HPDE6-E6E7 (cell line): ENCODE results near the gene DCLK1.
"Not testable (repeated sequence)": the region's sequence is repeated elsewhere in the genome, so short reads cannot be mapped to it uniquely, and the experiment has no call there.

Experiments used
- DNase-seq: peaks from one replicate; pipeline ENCODE4 v3.0.0; 2011; ENCODE audit warnings: missing footprints; ENCODE audit errors: extremely low spot score

The DCLK1 gene

DNA sequence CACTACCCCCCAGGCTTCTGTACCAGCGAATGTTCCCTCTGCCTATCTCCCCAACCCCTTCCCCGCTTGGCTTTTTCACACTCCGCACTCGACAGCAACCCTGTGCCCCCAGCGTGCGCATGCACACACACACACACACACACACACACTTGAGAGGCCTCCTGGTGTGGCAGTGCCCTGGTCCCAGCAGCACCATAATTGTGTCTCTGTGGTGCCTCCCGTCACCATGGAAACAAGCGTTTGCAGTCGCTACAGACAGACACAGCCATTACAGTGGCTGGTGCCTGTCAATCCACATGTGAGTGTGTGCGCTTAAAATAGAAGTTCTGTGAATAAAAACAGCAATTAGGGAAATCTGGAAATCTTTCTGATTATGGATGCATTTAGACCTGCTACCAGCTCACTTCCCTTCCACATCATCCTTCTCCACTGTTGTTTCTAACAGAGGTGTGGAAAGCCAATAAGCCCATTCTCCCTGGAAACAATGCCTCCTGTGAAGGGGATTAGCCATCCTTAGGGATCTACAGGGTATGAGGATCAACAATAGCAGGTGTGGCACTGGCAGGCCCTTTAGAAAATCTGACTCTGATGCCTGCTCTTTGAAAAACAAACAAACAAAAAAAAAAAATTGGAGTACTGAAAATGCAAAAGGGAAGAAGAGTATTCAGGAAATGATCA, 146.3 kb downstream of the DCLK1 start:
- DNase-seq: no peak

DNA sequence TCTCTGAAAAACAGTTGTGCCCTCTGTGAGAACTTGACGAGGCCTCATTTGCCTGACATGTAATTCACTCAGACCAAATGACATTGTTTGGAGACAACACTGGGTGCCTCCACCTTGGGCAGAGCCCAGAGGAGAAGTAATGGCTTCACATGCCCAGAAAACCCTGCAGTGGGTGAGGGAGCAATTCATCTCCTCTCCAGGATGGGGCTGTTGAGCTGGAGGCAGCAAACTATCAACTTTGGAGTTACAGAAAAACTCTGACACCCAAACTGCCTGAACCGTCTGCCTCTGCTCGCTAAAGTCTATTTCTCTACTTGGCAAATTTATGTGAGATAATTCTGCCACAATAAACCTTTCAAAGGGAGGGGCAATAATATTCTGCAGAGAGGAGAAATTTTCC, 146.9 kb downstream of the DCLK1 start:
- DNase-seq: no peak

DNA sequence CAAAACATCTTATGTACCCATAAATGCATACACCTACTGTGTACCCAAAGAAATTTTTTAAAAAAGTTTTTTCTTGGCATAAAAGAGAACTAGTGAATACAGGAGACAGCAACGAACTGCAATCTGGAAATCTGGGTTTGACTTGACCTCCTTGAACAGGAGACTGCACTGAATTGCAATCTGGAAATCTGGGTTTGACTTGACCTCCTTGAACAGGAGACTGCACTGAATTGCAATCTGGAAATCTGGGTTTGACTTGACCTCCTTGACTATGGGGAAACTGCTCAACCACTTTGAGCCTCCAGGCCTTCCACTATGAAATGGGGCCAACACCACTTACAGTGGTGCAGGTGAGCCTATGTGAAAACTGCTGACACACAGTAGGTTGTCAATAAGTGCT, 147.5 kb downstream of the DCLK1 start:
- not testable (repeated sequence) for DNase-seq

DNA sequence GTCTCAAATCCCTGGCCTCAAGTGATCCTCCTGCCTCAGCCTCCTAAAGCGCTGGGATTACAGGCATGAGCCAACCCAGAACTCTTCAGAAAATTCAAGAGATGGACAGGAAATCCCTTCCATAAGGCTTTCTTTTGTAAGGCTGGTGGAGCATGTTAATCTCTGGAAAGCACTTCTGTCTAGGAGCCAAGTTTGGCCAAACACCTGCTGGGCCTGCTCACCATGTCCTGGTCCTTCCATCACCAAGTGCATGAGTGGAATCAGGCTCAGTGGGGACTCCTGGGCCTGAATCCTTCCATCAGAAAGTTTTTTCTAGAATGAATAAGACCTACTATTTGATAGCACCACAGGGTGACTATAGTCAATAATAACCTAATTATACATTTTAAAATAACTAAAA, 148.0 kb downstream of the DCLK1 start:
- no peak for DNase-seq

DNA sequence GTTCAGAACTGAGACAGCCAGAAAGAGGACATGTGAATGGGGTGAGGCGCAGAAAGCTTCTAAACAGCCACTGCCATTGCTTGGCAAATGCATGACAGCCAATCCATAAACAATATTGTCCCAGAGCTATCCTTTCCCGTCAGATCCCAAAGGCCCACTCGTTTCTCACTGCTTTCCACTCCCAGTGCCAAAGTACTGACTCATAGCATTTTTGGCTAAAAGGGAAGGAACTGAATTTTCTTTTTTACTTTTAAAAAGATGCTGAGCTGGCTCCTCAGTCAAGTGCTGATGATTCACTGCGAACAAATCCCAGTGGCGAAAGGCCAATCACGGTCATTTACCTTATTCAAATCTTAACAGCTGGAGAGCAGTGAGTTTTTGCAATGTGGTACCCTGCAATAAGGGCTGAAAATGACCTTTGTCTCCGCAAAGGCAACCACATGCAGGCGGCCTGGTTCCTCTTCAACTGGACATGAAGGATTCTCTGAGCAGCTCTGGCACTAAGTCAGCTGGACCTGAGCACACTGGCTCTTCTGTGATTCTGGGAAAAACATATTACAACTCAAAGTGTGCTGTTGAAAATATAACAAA, 151.7 kb downstream of the DCLK1 start:
- DNase-seq: no peak

DNA sequence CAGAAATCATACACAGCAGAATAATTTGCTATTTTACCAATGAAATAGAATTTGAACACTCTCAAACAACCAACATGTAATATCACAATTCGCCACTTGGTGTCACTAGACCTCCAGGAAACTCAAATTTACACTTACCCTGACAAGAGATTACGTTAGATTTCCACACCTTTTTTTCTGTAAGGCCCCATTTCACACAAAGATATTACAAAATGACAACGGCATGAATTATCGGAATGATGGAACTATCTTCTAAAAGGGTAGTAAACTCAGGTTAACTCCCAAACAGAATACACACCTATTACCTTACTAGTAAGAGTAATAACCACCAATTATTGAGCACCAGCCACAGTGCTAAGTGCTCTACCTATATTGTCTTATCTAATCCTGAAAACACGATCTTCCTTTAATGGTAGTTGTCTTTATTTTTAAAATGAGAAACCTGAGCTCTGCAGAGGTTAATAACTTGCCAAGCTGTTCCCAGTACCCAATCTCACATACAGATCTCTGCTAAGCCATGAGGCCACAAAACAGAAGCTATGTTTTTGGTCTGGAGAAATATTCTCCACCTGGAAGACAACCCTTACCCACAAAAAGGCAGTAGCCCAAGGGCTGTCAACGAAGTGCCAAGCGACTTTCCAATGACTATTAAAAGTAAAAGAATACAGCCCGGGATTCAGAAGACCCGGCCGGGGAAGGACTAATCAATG, 152.4 kb downstream of the DCLK1 start:
- DNase-seq: no peak

DNA sequence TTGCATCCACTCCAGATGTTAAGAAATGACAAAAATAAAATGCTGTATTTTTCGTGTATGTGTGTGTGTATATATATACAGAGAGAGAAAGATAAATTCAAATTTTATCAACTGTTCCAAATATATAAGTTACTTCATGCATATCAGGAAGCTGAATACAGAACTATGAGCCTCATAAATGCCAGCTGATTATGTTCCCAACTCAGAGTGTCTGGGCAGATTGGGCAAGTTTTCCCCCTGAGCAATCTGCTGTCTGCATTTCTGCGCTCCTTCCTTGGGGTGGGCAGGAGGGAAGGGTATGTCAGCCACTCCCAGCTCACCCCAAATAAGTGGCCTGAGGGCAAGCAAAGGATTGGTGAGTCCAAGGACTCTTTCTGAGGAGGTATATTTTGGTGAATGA, 154.1 kb downstream of the DCLK1 start:
- no peak for DNase-seq

DNA sequence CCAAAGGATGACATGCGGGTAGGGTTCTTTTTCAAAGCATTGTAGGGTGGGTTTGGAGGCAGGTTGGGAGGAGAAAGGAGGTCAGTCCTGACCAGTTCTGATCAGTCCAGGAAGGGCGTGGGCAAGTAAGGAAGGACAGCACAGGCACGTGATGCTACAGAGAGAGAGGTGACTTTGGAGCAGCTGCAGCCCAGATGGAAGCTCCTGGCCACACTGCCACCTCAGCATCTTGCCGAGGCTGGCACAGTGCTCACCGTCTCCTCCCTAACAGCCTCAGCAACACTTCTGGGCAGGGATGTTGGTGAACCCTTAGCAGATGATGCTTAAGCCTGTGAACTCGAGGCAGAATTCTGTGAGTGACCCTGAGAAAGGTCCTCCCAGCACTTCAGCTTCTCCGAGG, 155.1 kb downstream of the DCLK1 start:
- no peak for DNase-seq

DNA sequence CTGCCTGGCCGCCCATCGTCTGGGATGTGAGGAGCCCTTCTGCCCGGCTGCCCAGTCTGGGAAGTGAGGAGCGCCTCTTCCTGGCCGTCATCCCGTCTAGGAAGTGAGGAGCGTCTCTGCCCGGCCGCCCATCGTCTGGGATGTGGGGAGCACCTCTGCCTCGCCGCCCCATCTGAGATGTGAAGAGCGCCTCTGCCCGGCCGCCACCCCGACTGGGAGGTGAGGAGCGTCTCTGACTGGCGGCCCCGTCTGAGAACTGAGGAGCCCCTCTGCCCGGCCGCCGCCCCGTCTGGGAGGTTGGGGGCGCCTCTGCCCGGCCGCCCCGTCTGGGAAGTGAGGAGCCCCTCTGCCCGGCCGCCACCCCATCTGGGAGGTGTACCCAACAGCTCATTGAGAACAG, 164.2 kb downstream of the DCLK1 start:
- DNase-seq: not testable (repeated sequence)

DNA sequence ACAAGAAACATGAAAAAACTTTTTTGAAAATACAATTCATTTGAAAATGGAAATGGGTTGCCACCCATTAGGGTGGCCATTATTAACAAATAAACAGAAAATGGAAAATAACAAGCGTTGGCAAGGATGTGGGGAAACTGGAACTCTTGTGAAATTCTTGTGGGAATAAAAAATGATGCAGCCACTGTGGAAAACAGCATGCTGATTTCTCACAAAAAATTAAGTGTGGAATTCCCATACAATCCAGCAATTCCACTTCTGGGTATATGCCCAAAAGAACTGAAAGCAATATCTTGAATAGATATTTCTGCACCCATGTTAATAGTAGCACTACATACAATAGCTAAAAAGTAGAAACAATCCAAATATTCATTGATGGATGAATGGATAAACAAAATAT, 165.2 kb downstream of the DCLK1 start:
- no peak for DNase-seq

DNA sequence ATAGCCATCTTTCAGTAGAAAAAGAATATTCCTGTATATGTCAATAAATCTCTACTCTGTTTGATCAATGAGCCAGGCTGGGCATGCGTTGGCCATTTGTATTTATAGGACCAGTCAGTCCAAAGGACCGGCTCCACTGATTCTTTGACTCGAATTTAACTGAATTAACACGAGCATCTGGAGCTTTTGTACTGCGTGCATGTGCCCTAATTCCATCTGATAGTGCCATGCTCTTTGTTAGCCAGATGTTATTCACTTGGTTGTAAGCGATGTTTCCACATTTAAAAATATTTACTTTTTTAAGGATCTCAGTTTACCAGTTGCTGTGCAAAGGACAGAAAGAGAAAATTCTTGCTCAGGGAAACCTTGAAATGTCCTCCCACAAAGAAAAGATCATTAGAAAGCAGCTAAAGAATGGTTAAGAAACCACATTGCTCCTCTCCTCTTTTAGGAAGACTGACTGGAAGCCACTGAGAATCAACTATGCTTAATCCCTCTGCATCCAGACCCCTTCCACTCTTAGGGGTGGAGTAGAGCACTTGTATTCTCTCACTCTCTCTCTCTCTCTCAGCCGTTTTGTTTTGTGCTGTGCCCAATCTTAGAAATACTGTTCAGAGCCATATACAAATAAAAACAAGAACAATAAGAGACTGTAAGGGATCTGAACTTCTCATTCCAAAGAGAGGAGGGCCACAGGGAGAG, 165.8 kb downstream of the DCLK1 start:
- DNase-seq: no peak

DNA sequence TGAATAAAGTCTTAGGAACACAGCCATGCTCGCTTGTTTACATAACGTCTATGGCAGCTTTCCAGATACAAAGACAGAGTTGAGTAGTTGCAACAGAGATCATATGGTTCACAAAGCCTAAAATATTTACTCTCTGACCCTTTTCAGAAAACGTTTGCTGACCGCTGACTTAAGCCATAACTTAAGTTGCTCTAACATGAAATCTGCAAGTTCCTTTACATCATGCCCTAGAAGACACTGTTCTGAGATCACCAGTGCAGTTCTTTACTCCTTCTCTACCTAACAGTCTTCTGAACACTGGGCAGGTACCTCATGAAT, 166.4 kb downstream of the DCLK1 start:
- DNase-seq: no peak

DNA sequence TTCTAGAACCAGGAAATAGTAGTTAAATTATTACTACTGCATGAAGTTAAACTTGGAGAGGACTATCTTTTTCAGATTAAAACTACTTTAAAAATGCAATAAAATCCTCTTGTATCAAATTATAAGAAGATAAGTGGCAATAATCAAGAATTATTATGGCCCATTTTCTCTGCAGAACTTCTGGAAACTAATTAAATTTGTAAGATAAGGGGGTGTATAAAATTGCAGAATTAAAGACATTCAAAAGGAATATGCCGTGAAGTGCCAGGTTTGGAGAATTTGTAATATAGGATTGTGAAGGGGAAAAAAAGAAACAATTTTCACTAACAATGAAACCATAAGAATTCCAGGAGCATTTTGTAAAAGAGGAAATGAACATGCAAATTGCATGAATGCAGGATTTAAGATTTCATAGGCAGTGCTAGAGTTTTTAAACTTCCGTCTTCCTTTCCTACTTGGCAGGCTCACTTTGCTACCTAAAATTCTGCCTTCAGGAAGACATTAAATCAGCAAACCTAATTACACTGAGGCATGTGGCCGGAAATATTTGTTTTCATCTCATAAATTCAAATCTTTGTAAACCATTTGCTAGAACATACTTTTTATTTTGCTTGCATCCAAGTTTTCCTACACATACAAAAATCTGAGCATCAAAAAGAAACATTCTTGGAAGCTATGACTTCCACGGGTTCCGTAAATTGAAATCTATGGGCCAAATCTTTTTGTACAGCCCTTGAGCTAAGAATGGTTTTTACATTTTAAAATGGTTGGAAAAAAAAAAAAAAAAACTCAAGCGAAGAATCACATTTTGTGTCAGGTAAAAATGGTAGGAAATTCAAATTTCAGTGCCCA, 166.9 kb downstream of the DCLK1 start:
- no peak for DNase-seq

DNA sequence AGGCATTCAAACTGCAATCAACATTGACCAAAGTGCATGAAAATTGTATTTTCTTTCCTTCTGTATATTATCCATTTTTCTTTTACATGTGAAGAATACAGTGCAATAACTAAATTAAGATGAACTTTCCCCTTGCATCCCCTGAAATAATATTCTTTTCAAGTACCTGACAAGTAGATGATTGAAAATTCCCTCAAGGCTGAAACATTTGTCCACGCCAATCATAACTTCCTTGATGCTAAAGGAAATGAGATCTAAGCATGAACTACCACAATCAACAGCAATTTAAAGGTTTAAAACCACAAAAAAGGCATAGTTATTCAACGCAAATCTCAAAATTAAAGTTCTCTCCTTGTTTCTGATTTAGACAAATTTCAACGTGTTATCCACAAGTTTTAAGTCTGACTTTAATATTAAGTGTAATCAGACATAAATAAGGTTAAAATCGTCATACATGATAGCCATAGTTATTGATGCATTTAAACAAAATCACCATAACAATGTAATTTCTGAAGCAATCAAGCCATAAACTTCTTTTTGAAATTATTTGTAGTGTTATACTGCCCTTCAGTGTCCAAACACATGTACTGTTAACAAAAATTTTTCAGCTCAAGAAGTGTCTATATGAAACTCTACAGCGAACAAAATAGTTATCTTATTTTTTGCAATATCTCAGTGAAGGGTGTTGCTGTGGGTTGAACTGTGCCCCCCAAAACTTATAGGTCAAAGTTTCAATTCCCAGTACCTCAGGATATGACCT, 169.5 kb downstream of the DCLK1 start:
- DNase-seq: no peak

DNA sequence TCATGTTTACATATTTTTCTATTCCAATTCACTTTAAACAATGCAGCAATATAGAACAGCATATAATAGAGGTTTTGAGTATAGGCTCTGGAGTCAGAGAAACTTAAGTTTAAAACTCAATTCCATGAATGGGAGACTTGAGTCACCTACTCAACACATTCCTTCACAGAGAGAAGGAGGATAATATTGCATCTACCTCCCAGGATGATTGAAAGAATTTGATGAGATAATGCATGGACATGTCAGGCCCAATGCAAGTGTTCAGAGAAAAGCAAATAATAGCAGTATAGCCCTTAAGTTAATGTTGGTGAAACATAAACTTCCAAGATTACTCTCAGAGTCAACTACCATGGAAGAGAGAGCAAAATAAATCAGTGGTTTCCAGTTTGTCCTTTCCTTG, 170.2 kb downstream of the DCLK1 start:
- no peak for DNase-seq

DNA sequence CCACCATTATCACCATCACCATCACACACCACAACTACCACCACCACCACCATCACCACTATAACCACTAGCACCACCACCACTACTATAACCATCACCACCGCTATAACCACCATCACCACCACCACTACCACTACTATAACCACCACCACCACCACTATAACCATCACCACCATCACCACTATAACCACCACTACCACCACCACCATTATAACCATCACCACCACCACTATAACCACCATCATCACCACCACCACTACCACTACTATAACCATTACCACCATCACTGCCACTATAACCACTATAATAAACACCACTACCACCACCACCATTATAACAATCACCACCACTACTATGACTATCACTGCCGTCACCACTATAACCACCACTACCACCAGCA, 173.2 kb downstream of the DCLK1 start:
- DNase-seq: no peak

DNA sequence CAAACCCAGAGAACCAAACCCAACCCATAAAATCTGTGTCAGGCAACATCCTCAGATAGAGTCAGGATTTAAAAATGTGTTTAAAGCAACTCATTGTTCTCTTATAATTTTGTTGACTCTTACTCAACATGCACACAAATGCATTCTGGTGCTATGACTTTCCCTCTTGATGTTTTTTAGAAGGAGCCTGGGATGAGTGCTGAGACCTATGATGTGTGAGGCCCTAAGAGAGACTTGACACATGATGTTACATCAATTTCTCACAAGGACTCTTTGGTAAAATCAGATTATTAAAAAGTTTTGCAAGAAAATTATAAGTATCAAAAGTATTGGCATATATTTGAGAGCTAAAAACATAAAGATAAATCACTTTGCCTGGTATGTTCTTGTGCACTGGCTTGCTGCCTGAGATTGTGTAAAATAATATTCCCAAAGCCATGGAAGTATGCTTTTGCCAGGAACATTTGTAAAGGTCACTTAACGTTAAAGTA, 173.9 kb downstream of the DCLK1 start:
- no peak for DNase-seq

DNA sequence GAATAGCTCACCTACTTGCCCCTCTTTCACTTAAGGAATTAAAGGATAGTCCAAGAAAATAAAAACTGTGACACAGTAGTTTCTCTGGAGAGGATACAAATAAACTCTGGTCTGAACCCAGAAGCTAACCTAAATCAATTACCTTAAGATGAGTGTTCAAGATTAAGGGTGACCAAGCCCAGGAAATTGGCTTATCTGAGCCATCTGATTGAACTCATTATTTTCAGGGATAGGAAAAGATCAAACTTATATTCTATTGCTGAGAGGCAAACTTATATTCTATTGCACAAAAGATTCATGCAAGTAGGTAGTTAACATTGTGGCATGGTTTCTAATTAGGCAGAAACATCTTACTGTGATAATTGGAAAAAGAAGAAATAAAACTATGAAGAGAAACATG, 175.1 kb downstream of the DCLK1 start:
- no peak for DNase-seq

DNA sequence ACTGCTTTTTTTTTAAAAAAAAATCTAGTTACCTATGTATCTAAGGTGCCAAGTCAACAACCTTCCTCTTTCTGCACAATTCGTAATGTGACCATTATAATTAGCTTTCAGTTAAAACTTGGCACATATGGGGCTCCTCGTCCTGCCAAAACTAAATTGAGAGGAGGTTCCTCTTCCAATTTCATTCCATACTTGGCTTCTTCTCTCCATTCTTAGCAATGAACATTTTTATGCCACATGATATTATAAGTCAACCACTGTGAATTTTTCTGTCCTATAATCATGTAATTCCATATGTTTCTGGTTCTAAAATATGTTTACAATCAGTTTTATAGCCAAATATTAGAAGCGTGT, 177.0 kb downstream of the DCLK1 start:
- DNase-seq: no peak

DNA sequence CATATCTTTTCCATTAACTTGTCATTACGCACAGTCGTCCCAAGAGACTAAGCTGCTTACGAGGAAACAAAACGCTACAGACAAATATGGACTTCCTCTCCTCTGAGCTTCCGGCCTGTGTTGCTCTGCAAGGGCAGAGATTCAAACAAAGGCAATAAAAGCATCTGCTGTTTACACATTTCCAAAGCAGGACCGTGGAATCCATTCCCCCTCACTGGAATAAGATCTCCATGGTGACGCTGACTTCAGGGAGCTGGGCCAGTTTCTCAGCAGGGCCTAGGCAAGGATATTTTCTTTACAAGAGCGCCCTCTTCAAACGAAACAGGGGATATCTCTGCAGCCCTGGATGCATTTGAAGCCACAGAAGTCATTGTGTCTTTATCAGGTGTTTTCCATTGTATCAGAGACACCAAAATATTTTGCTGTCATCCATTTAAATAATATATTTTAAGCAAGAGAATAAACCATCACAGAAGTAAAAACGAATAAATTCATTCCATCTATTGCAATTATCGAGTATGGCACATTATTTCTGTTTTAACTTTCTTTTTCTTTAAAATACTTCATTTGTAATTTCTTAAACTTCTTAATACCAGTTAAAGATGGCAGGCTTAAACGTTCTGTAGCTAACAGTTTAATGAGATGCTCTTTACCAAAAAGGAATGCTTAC, 177.5 kb downstream of the DCLK1 start:
- peak; percentile 19 for DNase-seq

DNA sequence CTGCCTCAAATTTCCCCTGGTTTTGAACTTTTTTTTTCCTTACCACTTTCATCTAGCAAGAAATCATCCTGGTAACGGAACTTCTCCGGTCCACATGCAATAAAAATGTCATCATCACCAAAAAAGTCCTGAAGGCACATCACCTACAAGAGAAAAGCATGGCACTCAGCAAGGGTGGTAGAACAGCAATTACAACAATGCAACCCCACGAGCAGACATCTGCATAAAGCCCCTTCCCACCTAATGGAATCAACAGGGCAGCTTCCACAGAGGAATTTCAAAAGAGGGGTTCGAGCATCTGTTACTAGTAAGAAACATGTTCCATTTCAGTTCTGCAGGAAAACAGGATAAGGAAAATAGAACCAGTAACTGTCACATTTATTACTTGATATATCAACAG, 183.9 kb downstream of the DCLK1 start:
- DNase-seq: no peak
